GM20000 (cell line): Measurements from ENCODE around the gene PADI1.

Experiments
- DNase-seq: peaks from one replicate; pipeline ENCODE4 v3.0.0; 2012; ENCODE audit warnings: low spot score
- CTCF ChIP-seq: IDR thresholded peaks from 2 replicates; pipeline ENCODE4 v1.5.1; 2012; ENCODE audit warnings: mild to moderate bottlenecking, control low read depth; ENCODE audit errors: extremely low read depth, missing control alignments

Gene PADI1

GRCh38 chr1:17194133-17194475 lies 10.8 kb upstream of the PADI1 start:
- no peak for DNase-seq
- no peak for TF ChIP-seq CTCF

- no peak for TF ChIP-seq CTCF
- DNase-seq: no peak
Observed at GRCh38 chr1:17194615-17195528, 10.1 kb upstream of the PADI1 start.

- TF ChIP-seq CTCF: no peak
- no peak for DNase-seq
Observed at GRCh38 chr1:17195731-17196130, 9.2 kb upstream of the PADI1 start.

- no peak for DNase-seq
- no peak for TF ChIP-seq CTCF
Observed at GRCh38 chr1:17196496-17197185, 8.3 kb upstream of the PADI1 start.

GRCh38 chr1:17197696-17198095 lies 7.2 kb upstream of the PADI1 start:
- TF ChIP-seq CTCF: no peak
- no peak for DNase-seq

- no peak for DNase-seq
- no peak for TF ChIP-seq CTCF
Observed at GRCh38 chr1:17198476-17199258, 6.3 kb upstream of the PADI1 start.
